Liver (tissue), 9 donors: ENCODE data around the gene SSC4D. TPM values are rescaled to one million over a fixed set of nuclear protein-coding genes. Genes with fewer than 3 reads are reported as not detected.
"Not testable (repeated sequence)": the region's sequence is repeated elsewhere in the genome, so short reads cannot be mapped to it uniquely, and the experiment has no call there.

Experiments
- DNase-seq: peaks from one replicate; pipeline ENCODE4 v3.0.0-alpha.2; 2017; ENCODE audit warnings: low spot score
- H3K27ac ChIP-seq, 2 donors: one replicate each; pipeline ENCODE4 v1.7.0; 2013; ENCODE audit warnings: inconsistent platforms in 2 of 2, low read length in 2 of 2, control low read depth in 1 of 2, low read depth in 1 of 2, mild to moderate bottlenecking in 1 of 2
- H3K27me3 ChIP-seq, 4 donors: one replicate each; pipeline versions ENCODE4 v1.6.1 to v1.7.0; 2013; ENCODE audit warnings: low read length in 3 of 4, inconsistent platforms in 1 of 4, mild to moderate bottlenecking in 1 of 4, moderate library complexity in 1 of 4; ENCODE audit not compliant: control insufficient read depth in 4 of 4, insufficient read depth in 4 of 4
- H3K36me3 ChIP-seq, 4 donors: one replicate each; pipeline versions ENCODE4 v1.6.1 to v1.7.0; 2013; ENCODE audit warnings: low read length in 3 of 4, mild to moderate bottlenecking in 3 of 4, low read depth in 1 of 4, moderate library complexity in 1 of 4; ENCODE audit not compliant: control insufficient read depth in 4 of 4, insufficient read depth in 3 of 4
- H3K4me1 ChIP-seq, 4 donors: one replicate each; pipeline versions ENCODE4 v1.6.1 to v1.7.0; 2013; ENCODE audit warnings: low read length in 3 of 4, mild to moderate bottlenecking in 3 of 4, moderate library complexity in 1 of 4; ENCODE audit not compliant: control insufficient read depth in 4 of 4, insufficient read depth in 4 of 4
- H3K4me3 ChIP-seq, 3 donors: one replicate each; pipeline versions ENCODE4 v1.6.1 to v1.7.0; 2013; ENCODE audit warnings: low read length in 3 of 3, control low read depth in 1 of 3, low read depth in 1 of 3, mild to moderate bottlenecking in 1 of 3
- H3K9ac ChIP-seq, 2 donors: one replicate each; pipeline ENCODE4 v1.7.0; 2013; ENCODE audit warnings: low read length in 2 of 2, mild to moderate bottlenecking in 2 of 2, moderate library complexity in 2 of 2, control low read depth in 1 of 2, low read depth in 1 of 2
- H3K9me3 ChIP-seq, 4 donors: one replicate each; pipeline versions ENCODE4 v1.6.1 to v1.7.0; 2013; ENCODE audit warnings: low read length in 3 of 4; ENCODE audit not compliant: control insufficient read depth in 4 of 4
- FOXA1 ChIP-seq: IDR thresholded peaks from 2 replicates; pipeline ENCODE4 v1.6.1; 2016; ENCODE audit warnings: antibody characterized with exemption
- FOXA2 ChIP-seq: IDR thresholded peaks from 2 replicates; pipeline ENCODE4 v1.6.1; 2016; ENCODE audit warnings: antibody characterized with exemption
- GABPA ChIP-seq, 2 donors: IDR thresholded peaks in 1 of 2; conservative IDR thresholded peaks in 1 of 2; 2 replicates each; pipeline ENCODE4 v1.6.1; 2016; ENCODE audit warnings: antibody characterized with exemption in 2 of 2, mild to moderate bottlenecking in 1 of 2, moderate library complexity in 1 of 2
- HNF4A ChIP-seq, 2 donors: conservative IDR thresholded peaks; 2 replicates each; pipeline ENCODE4 v1.6.1; 2016; ENCODE audit warnings: antibody characterized with exemption in 2 of 2, mild to moderate bottlenecking in 2 of 2
- HNF4G ChIP-seq: IDR thresholded peaks from 2 replicates; pipeline ENCODE4 v1.6.1; 2016; ENCODE audit warnings: antibody characterized with exemption
- MAX ChIP-seq: IDR thresholded peaks from 2 replicates; pipeline ENCODE4 v1.6.1; 2016; ENCODE audit warnings: antibody characterized with exemption
- NR2F2 ChIP-seq: IDR thresholded peaks from 2 replicates; pipeline ENCODE4 v1.6.1; 2016; ENCODE audit warnings: antibody characterized with exemption
- RAD21 ChIP-seq, 2 donors: IDR thresholded peaks; 2 replicates each; pipeline ENCODE4 v1.6.1; 2016; ENCODE audit warnings: antibody characterized with exemption in 2 of 2, mild to moderate bottlenecking in 2 of 2
- SP1 ChIP-seq: IDR thresholded peaks from 2 replicates; pipeline ENCODE4 v1.6.1; 2018; ENCODE audit warnings: antibody characterized with exemption, mild to moderate bottlenecking
- TAF1 ChIP-seq: conservative IDR thresholded peaks from 2 replicates; pipeline ENCODE4 v1.6.1; 2016; ENCODE audit warnings: antibody characterized with exemption, mild to moderate bottlenecking
- WGBS: extraction: QIAGEN DNeasy Blood & Tissue Kit; methylation state at CpG from one replicate; pipeline ENCODE4 v1.1.7; 2013; 5-methylcytosine and 5-hydroxymethylcytosine counted together
- polyA plus RNA-seq, 2 donors: library from polyadenylated mRNA; stranded (reverse) in 1 of 2; unstranded in 1 of 2; fragments of 200-250 nt in 1 of 2; fragments of >200 nt in 1 of 2; fragmentation: Nextera tagmentation in 1 of 2; extraction: Ambion mirVana in 1 of 2; gene quantifications; one replicate each; pipeline versions ENCODE4 v1.2.1 to v1.2.3, GENCODE V29; 2013 to 2015
- total RNA-seq, 2 donors: library from RNA; depleted of rRNA; stranded (reverse); fragments of >200 nt; gene quantifications; one replicate each; pipeline ENCODE4 v1.2.3, GENCODE V29; 2014
- TF ChIP-seq, protein P1 (sequence below): IDR thresholded peaks from 2 replicates; pipeline ENCODE4 v1.6.1; 2016; ENCODE audit warnings: antibody characterized with exemption, mild to moderate bottlenecking
- TF ChIP-seq, protein P2 (sequence below): IDR thresholded peaks from 2 replicates; pipeline ENCODE4 v1.6.1; 2016; ENCODE audit warnings: antibody characterized with exemption
- donor health status: healthy.
- donor health status: healthy.
- donor health status: healthy.
- donor health status: healthy.
- donor health status: healthy.

Gene SSC4D
- total and polyA plus RNA-seq, 4 donors, result 1.2 to 2.3 (median 1.5) TPM

GRCh38 chr7:76369018-76369417 lies 40.5 kb downstream of the SSC4D start (continued):
- TF ChIP-seq SP1 (no peak), TAF1 (no peak), HNF4G (no peak)

DNA sequence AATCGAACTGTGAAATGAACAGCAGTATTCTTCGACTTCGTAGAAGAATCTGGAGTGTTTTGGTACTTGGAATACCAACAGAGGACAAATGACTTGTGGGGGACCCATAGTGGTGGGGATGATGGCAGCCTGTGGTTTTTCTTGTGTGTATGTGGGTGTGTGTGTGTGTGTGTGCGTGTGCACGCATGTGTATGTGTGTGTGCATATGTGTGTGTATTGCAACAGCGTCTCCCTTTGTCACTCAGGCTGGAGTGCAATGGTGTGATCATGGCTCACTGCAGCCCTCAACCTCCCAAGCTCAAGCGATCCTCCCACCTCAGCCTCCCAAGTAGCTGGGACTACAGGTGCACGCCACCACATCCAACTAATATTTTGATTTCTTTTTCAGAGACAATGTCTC lies 41.3 kb downstream of the SSC4D start:
- H3K9ac ChIP-seq, result no peak overlapping the region
- no peak overlapping the region for H3K4me3 ChIP-seq
- no peaks in the 10 kb centered on the region for H3K27me3 ChIP-seq
- H3K4me1 ChIP-seq, result peaks cover 0 to 12% (median 1%) of the 10 kb centered on the region in 4 donors
- TF ChIP-seq TAF1 (no peak), GABPA (IDR thresholded peaks at IDR 0.05 in 1 of 2, conservative IDR thresholded peaks at IDR 0.05 in 1 of 2) (no peak), FOXA1 (no peak), MAX (no peak), NR2F2 (no peak), HNF4A (conservative IDR thresholded peaks at IDR 0.05) (no peak), FOXA2 (no peak), RAD21 (IDR thresholded peaks at IDR 0.05) (no peak)
- TF ChIP-seq, protein P1, sequence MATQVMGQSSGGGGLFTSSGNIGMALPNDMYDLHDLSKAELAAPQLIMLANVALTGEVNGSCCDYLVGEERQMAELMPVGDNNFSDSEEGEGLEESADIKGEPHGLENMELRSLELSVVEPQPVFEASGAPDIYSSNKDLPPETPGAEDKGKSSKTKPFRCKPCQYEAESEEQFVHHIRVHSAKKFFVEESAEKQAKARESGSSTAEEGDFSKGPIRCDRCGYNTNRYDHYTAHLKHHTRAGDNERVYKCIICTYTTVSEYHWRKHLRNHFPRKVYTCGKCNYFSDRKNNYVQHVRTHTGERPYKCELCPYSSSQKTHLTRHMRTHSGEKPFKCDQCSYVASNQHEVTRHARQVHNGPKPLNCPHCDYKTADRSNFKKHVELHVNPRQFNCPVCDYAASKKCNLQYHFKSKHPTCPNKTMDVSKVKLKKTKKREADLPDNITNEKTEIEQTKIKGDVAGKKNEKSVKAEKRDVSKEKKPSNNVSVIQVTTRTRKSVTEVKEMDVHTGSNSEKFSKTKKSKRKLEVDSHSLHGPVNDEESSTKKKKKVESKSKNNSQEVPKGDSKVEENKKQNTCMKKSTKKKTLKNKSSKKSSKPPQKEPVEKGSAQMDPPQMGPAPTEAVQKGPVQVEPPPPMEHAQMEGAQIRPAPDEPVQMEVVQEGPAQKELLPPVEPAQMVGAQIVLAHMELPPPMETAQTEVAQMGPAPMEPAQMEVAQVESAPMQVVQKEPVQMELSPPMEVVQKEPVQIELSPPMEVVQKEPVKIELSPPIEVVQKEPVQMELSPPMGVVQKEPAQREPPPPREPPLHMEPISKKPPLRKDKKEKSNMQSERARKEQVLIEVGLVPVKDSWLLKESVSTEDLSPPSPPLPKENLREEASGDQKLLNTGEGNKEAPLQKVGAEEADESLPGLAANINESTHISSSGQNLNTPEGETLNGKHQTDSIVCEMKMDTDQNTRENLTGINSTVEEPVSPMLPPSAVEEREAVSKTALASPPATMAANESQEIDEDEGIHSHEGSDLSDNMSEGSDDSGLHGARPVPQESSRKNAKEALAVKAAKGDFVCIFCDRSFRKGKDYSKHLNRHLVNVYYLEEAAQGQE, result no peak
- TF ChIP-seq, protein P2, sequence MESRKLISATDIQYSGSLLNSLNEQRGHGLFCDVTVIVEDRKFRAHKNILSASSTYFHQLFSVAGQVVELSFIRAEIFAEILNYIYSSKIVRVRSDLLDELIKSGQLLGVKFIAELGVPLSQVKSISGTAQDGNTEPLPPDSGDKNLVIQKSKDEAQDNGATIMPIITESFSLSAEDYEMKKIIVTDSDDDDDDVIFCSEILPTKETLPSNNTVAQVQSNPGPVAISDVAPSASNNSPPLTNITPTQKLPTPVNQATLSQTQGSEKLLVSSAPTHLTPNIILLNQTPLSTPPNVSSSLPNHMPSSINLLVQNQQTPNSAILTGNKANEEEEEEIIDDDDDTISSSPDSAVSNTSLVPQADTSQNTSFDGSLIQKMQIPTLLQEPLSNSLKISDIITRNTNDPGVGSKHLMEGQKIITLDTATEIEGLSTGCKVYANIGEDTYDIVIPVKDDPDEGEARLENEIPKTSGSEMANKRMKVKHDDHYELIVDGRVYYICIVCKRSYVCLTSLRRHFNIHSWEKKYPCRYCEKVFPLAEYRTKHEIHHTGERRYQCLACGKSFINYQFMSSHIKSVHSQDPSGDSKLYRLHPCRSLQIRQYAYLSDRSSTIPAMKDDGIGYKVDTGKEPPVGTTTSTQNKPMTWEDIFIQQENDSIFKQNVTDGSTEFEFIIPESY, result no peak
- WGBS, result 88% methylated on average over 8 of the region's 8 CpGs
- H3K36me3 ChIP-seq, result no peaks in the 10 kb centered on the region
- no peak overlapping the region for H3K27ac ChIP-seq
- DNase-seq, result no peak
- H3K9me3 ChIP-seq, result no peaks in the 10 kb centered on the region

GRCh38 chr7:76364198-76364584 lies 45.3 kb downstream of the SSC4D start:
- peak overlapping the region; percentile 64 to 74 for H3K27ac ChIP-seq
- H3K4me1 ChIP-seq, result peaks cover 0 to 11% (median 5%) of the 10 kb centered on the region in 4 donors
- WGBS, result 68% methylated on average over 4 of the region's 4 CpGs
- peak overlapping the region in 1 of 2 donors; percentile 1 for H3K9ac ChIP-seq
- H3K27me3 ChIP-seq, result no peaks in the 10 kb centered on the region
- no peak for DNase-seq
- no peak for TF ChIP-seq HNF4A (conservative IDR thresholded peaks at IDR 0.05)
- TF ChIP-seq NR2F2, result peak; percentile 63
- no peaks in the 10 kb centered on the region for H3K36me3 ChIP-seq
- no peaks in the 10 kb centered on the region for H3K9me3 ChIP-seq
- H3K4me3 ChIP-seq, result no peak overlapping the region

- 87% methylated on average over 3 of the region's 3 CpGs for WGBS
- H3K4me1 ChIP-seq, result peaks cover 0 to 11% (median 5%) of the 10 kb centered on the region in 4 donors
- not testable (repeated sequence) for DNase-seq, H3K9me3 ChIP-seq, H3K36me3 ChIP-seq, H3K9ac ChIP-seq, H3K4me3 ChIP-seq, H3K27me3 ChIP-seq
- H3K27ac ChIP-seq, result peak overlapping the region in 1 of 2 donors; percentile 64
Measured at GRCh38 chr7:76363754-76364153, 45.7 kb downstream of the SSC4D start.
